CD4-positive, alpha-beta T cell treated with Interleukin-12 subunit alpha and Interleukin-12 subunit beta, for 1 hour (primary cell): ENCODE measurements around the gene HOXD4.

Experiments used
- DNase-seq: peaks from one replicate; pipeline ENCODE4 v3.0.0-alpha.2; 2020

The HOXD4 gene

DNA sequence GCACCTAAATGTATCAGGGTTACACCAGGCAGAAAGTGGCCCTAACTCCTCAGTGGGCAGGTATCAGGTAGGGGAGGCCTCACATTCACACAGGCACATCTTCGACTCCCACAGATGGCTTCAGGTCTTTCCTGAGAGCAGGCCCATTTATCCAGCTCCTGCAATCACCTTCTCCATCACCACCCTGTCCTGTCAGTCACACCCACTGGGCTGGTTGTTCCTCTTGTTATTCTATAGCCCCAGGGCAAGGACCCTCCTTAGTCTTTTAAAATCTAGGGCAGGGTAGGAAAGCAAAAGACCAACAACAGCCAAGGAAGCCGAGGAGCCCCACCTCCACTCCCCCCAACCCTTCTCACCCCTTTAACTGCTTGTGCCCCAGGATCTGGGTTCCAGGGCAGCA lies 9.1 kb upstream of the HOXD4 start:
- DNase-seq: no peak

DNA sequence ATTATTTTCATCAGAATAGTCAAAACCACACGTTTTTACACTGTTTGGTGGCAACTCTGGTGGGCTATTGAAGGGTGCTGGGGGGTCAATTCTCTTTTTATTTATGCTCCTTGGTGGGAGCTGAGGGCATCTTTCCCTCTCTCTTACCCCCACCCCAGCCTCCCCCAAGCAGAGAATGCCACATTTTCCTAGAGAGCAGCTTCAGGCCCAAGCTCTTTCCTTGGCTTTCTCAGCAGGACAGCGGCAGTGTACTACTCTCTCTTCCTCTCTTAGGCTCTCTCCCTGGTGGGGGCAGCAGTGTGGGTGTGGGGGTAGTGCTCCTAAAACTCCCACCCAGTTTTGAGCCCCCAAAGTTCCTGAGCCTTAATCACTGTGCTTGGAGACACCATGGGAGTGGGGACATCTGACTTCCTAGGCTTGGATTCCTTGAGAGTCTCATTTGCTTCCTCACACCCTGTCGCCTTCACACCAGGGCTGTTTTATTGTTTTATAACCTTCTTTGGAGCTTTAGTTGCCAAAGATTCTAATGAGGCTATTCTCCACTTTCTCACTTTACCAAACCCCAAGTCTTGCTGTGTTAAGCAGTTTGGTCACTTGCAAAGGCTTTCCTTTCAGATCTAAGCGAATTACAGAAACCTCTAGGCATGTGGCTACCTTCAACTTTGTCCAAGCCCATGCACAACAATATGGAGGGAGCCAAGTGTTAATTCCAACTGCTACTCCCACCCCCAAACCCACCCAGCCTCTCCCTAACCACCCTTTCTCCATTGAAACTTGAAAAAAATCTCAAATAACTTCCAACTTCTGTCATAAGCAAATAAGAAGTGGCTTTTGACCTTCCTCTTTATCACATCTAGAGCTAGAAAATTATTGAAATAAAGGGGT lies 6.0 kb upstream of the HOXD4 start:
- DNase-seq: no peak

DNA sequence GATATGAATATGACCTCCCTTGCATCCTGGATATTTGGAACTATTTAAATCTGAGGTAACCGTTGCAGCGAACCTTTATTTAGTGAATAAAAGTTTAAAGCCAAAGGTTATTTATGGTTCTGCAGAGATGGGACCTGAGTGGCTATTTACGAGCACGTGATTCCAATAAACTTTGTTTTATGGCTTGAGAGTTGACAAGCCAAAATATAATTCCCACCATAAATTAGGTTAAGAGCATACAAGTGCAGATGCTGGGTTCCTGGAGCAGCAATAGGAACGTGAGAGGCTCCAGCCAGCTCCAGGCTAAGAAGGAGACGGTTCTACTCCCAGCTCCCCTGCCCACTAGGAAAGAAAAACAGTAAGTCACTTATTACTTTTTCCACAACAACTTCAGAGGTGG lies 5.2 kb upstream of the HOXD4 start:
- DNase-seq: no peak

DNA sequence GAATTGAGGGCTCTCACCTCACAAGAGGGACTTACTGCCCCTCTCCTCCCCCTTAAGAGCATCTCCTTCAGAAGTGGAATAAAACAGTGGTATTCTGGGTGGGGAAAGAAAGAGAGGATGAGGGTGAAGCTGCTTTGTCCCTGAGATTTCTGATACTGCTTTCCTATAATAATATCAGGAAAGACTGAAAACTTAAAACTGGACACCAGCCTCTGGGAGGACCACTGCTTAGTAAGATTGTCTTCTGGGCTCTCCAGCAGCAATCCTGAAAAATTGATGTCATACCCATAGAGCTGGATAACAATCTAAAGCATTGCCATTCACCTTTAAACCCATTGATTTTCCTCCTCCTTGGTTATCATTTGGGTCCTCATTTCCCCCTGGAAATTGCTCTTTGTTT lies 4.7 kb upstream of the HOXD4 start:
- no peak for DNase-seq

DNA sequence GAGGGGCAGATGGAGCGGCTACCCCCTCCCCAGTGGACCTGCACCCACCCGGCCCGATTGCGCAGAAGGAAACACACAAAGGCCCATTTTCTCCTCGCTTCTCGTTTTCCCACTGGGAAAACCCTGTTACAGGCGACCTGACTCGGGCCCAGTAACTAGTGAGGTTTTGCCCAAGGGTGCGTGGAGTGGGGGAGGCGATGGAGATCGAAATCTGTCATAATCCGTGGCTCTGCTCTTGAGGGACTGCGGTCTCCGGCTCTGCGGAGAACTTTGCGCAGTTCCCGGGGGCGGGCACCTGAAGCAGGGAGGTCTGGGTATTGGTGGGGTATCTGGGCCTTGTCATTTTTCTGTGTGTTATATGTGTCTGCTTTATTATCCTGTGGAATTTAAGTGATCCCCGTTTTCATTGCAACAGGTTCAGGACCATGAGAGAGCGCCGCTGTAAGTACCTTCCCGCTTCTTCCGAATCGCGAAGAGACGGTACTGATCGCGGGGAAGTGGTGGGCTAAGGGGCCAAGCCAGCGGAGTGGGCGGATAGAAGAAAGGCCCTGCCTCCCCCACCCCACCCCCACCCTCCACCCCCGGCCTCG lies 4.0 kb upstream of the HOXD4 start:
- DNase-seq: no peak

DNA sequence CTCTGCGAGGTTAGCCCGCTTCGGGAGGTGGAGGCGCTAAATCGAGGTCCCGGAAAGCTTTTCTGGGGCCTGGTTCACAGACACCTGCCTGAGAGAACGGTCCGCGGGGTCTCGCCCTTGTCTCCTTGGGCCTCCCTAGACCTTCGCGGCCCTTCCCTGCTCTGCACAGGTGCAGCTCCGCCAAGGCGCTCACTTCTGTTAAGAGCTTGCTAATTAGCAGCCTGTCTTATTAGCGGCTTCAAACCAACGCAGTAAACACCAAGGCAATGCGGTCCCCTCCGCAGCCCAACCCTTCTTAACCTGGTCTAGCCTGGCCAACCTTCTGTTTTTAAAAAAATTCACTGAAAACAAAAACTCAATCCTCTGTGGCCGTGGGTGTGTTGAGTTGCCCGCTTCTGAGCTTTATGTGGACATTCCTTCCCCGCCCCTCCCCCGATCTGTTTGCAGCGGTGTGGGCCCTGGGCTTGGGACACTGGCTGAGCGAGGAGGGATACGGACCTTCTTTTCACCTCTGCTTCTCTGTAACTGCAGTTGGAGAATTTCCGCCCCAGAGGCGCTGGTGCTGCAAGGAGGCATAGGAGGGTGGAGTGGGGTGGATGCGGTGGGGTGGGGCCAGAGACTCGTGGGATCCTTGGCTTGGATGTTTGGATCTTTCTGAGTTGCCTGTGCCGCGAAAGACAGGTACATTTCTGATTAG lies 3.4 kb upstream of the HOXD4 start:
- DNase-seq: no peak

DNA sequence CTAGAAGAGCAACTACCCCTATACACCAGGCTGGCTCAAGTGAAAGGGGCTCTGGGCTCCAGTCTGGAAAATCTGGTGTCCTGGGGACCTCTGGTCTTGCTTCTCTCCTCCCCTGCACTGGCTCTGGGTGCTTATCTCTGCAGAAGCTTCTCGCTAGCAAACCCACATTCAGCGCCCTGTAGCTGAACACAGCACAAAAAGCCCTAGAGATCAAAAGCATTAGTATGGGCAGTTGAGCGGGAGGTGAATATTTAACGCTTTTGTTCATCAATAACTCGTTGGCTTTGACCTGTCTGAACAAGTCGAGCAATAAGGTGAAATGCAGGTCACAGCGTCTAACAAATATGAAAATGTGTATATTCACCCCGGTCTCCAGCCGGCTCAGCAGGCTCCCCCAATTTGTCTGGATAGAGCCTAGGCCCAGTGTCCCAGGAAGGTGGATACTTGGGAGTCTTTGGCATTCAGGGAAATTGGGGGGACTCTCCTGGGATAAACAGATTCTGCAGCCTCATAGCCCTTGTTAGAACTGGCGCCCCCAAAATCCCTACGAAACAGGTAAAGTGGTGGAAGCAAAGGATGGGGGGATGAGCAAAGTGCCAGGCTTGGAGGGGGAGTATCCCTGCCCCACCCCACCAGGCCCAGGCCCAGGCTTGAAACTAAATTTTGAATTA lies 2.5 kb upstream of the HOXD4 start:
- DNase-seq: no peak

DNA sequence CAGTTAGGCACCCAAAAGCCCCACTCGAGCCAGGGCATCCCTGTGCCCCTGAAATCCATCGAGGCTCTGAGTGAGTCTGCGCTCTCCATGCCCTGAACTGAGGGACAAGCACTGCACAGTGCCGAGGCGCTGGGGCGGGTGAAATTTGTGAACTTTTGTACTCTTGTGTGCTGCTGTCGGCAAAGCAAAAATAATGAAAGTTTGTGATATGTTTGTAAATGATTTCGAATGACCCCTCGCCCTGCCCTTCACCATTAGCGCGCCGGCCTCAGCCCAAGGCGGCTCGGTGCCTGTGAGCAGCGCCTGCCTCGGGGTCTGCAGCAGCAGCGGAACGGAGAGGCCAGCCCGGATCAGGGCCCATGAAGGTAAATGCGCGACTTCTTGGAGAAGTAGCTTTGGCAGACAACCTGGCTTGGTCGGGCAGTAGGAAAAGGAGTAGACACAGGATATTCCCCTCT lies 1.8 kb upstream of the HOXD4 start:
- DNase-seq: no peak

DNA sequence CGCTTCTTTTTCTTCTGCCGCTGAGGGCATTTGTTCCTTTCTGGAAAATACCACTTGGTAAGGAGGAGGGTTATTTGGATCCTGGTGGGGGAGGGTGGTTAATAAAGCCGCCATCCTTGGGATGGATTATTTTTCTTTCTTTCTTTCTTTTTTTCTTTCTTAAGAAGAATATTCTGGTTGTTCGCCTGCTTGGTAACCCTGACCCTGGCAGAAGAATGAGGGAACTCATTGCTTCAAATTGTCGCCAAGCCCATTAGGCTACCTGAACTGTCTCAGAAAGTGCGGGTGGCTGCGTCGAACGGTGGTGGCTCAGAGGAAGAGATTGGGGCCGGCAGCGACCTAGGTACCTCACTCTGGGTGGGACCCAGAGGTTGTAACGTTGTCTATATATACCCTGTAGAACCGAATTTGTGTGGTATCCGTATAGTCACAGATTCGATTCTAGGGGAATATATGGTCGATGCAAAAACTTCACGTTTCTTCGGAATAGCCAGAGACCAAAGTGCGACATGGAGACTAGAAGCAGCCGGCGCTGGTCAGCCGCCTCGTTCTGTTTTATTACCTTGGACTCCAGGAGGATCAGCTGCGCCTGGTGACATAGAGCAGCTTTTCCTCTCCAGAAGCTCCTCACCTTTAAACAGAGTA lies 1.3 kb upstream of the HOXD4 start:
- DNase-seq: no peak

DNA sequence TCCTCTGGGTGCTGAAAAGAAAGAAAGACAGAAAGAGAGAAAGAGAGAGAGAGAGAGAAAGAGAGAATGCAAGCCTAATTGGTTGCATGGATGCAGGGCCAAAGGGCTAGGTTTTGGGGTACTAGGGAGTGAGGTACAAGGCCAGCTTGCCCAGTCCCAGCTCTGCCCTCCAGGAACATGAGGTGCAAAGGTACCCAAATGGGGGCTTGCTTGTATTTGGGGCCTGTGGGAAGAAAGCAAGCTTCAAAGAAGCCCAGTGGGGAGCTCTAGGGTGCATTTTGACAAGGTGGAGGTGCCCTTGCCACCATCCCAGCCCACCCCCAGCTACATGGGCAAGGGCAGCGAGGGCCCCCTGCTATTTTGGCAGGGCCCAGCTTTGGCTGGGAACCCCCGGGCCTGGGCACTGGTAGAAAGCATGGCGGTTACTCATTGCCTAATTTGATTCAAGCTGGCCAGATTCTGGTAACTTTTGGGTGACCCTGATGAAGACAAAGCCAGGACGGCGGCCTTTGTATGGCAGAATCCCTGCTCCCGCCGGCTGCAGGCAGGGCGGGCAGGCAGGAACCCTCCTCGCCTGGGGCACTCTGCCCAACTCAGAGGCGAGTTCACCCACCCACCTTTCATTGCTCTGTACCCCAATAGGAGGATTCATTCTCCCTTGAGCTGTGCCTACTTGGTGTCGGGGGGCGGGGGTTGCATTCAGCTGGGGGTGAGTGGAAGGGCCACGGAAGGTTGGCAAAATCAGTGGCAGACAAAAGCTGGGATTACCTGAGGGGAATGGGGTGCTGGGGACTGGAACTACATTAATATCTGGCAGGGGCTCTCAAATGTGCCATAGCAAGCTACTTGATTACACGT lies 537 bp upstream of the HOXD4 start:
- DNase-seq: no peak

DNA sequence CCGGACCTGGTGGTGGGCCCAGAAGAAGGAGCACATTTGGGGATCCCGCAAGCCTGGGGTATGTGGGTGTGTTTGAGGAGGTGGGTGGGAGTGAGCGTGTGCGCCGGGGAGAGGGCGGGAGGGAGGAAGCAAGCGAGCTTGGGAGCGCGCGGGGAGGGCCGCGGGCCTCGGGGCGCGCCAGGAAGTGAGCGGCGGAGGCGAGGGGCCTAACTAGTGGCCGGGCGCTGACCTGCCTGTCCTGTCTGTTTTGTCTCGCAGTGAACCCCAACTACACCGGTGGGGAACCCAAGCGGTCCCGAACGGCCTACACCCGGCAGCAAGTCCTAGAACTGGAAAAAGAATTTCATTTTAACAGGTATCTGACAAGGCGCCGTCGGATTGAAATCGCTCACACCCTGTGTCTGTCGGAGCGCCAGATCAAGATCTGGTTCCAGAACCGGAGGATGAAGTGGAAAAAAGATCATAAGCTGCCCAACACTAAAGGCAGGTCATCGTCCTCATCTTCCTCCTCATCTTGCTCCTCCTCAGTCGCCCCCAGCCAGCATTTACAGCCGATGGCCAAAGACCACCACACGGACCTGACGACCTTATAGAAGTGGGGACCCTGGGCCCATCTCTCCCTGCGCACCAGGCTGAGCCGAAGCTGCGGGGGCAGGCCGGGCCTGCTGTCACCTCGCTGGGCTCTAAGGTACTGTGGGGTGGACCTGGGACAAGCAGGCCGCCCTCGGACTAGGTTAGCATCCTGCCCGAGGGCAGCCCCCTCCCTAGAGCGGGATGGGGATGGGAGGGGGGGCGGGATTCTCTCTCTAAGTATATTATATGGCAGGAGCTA lies 1.2 kb downstream of the HOXD4 start:
- DNase-seq: no peak

DNA sequence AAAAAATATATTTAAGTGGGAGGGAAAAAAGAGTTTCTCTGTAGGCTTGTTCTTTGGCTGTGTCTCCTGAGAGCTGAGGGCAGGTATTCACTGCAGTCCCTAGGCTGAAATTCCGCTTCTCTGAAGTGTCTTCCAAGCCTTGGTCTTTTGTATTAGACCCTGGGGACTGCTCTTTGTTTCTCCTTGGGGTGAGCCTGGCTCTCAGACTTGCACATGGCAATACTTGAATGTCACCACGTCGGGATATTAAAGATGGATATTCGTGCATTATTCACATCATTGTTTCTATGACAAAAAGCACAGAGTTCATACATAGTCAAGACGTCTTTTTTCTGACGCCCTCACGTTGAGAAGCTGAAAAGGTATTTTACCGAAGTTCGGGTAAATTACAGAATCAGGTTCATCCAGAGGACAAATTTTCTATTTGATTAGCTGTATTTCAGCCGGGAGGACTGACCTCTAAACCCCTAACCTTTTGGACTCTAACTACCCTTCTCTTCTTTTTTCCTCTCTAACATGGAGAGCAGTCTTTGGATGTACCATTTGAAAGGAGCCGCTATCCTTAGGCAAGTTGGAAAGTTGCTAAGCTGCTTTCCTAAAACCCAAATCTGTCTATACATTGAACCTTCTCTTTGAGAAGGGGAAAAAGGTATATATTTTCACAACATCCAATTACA lies 3.4 kb downstream of the HOXD4 start:
- no peak for DNase-seq

DNA sequence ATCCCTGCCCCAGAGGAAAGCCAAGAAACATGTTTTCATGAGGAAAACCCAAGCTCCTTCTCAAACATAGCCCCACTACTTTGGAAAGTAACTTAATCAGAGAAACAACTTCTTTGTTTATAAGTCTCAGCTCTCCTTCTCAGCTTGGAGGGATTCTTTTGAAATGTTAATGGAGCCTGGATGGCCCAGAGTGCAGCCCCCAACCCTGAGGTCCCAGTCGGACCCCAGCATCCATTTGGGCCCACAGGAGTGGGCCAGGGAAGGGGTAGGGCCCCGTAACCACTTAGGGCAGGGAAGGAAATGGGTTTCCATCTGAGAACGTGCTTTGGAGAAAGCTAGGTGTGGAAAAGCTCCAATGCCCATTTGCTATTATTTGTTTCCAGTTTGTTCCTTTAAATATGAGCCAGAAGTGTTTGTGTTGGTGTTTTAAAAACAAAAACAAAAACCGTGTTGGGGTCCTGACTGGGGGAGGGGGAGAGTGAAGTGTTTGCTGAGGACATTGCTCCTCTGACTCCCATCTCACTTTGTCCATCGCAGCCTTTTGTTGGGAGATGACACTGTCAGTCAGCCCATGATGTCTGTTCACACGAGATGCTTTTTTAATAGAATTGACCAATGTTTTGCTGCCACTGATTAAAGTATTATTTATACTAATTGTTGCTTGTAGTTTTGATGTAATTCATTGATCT lies 4.2 kb downstream of the HOXD4 start:
- no peak for DNase-seq

DNA sequence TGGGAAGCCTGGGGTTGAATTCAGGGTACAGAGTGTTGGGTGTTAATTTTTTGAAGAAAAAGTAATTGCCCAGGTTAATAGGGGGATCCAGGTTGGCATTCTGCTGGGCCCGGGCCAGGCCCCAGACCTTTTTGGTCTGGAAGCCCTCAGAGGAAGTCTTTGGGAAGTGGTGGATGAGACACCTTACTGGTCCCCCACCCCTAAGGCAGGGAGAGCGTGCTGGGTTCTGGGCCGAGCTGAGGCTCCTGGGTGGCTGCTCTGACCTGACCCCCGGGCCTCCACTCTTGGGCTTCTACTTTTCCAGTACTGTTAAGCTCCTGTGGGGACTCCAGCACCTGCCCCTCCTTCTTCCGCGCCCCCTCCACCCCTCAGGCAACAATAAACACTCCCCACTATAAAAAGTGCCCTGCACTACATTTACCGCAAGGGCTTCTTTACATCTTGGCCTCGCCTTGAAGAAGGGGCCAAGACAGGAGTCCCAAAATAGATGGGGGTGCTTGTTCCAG lies 5.0 kb downstream of the HOXD4 start:
- DNase-seq: no peak

DNA sequence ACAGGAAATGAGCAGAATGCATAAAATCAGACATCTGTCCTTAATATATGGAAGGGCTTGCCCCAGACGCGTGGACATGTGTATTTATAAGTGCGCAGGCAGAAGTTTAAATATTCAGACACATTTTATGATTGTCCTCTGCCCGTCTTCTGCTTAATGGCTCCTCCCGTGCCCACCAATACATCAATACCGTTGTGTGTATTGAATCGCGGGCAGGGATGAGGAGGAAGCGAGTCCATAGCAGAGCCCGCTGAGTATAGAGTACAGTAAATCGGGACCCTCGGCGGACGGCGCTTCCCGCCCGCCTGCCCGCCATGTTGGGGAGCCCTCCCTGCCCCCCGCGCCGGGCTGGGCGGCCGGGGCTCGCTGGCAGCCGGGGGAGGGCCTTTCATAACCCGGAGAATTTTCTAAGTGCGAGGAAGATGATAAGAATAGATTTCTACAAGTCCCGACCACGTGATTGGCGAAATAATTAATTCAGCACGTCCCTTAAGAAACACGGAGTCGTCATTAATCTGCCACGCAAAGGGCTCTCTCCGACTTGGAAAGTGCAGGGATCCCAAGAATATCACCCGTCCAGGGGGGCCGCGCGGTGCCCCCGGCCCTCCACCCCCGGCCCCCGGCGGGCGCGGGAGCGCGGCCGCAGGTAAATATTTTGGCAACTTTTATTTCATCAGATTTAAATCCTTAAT lies 5.6 kb downstream of the HOXD4 start, which contains the start of gene HOXD3:
Gene HOXD3, plus strand, starts transcription at position 501 of the 692 bp plus-strand sequence. CDS start 11,808 bp downstream, outside the sequence.
- no peak for DNase-seq

DNA sequence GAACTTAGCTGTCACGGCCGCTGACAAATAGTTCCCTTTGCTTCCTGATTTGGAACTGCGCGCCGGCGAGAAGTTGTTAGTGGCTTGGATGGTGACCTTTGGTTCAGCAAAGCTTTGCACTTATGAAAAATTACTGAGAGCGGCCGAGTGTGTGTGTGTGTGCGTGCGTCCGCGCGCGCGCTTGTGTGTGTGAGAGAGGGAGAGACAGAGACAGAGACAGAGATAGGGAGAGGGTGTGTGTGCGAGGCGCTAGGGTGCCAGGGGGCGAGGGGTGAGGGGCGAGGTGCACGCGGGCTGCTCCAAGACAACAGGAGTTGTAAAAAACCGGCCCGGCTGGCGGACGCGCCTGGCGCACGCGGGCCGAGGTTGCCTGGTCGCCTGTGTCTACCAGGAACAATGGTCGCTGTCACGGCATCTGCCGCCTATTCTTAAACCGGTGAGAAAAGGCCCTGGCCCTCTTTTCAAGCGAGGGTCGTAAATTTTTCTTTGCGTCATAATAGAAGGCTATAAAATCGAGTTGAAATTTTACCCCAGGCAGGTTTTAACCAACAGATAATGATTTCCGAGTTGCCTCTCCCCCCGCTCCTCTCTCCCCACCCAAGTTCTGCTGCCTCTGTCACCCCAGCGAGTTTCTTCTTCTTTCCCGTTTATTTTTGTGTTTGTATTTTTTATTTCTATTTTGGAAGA lies 6.3 kb downstream of the HOXD4 start:
- DNase-seq: no peak

DNA sequence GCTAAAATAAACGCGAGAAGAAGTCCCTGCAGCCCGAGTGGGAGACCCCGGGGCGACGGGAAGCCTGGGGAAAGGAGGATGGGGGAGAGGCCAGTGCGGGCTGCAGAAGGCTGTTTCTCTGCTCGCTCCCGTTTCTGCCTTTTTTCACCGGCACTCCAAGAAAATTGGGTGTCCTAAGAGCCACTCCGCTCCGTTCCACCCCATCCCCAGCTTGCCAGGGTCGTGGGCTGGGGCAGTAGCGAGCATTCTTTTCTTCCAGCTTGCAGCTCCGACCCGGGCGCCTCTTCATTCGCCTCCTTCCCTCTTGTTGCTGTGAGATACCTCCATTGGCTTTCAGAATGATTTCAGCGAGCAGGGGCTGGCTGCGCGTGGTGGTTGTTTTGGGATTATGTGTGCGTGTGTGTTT lies 6.8 kb downstream of the HOXD4 start:
- no peak for DNase-seq
